Left ventricle myocardium inferior (tissue), 1 donor: ENCODE measurements around the gene AATK. TPM values are rescaled to one million over a fixed set of nuclear protein-coding genes. Genes with fewer than 3 reads are reported as not detected.
"Not testable (repeated sequence)": the region's sequence is repeated elsewhere in the genome, so short reads cannot be mapped to it uniquely, and the experiment has no call there.

Experiments
- DNase-seq: peaks from one replicate; pipeline ENCODE4 v3.0.0-alpha.2; 2020
- H3K27ac ChIP-seq: fragments of 200-600 bp; replicated peaks from 2 replicates; pipeline ENCODE4 v1.8.0; 2021
- H3K27me3 ChIP-seq: fragments of 200-600 bp; 2 replicates; pipeline ENCODE4 v1.8.0; 2021; ENCODE audit warnings: low read depth
- H3K36me3 ChIP-seq: fragments of 200-600 bp; 2 replicates; pipeline ENCODE4 v1.8.0; 2021
- H3K4me1 ChIP-seq: fragments of 200-600 bp; 2 replicates; pipeline ENCODE4 v1.8.0; 2021
- H3K4me3 ChIP-seq: fragments of 200-600 bp; 2 replicates; pipeline ENCODE4 v1.8.0; 2021; ENCODE audit warnings: mild to moderate bottlenecking, moderate library complexity
- H3K9me3 ChIP-seq: fragments of 200-600 bp; replicated peaks from 2 replicates; pipeline ENCODE4 v1.8.0; 2021
- intact Hi-C: fragments of 100-400 bp; cut with micrococcal nuclease; formaldehyde crosslinking; loops from one replicate; pipeline ENCODE4 v1.11.0; 2022
- total RNA-seq: library from RNA; stranded (reverse); fragmentation: NEBNext Ultra II Directional; extraction: Animal tissue kit (Norgen Biotek cat#: 25700); gene quantifications from one replicate; pipeline ENCODE4 v1.2.1, GENCODE V29; 2021
- TF ChIP-seq, protein P1 (sequence below): fragments of 200-600 bp; IDR thresholded peaks from 2 replicates; pipeline ENCODE4 v1.8.0; 2021; ENCODE audit warnings: antibody characterized with exemption, mild to moderate bottlenecking, borderline replicate concordance
- donor health status: DM: no; HTN: yes; CAD: no; lungs with severe emphysema.

Gene AATK
- total RNA-seq, 1 donor from 2014 or later = 2.3 TPM

DNA sequence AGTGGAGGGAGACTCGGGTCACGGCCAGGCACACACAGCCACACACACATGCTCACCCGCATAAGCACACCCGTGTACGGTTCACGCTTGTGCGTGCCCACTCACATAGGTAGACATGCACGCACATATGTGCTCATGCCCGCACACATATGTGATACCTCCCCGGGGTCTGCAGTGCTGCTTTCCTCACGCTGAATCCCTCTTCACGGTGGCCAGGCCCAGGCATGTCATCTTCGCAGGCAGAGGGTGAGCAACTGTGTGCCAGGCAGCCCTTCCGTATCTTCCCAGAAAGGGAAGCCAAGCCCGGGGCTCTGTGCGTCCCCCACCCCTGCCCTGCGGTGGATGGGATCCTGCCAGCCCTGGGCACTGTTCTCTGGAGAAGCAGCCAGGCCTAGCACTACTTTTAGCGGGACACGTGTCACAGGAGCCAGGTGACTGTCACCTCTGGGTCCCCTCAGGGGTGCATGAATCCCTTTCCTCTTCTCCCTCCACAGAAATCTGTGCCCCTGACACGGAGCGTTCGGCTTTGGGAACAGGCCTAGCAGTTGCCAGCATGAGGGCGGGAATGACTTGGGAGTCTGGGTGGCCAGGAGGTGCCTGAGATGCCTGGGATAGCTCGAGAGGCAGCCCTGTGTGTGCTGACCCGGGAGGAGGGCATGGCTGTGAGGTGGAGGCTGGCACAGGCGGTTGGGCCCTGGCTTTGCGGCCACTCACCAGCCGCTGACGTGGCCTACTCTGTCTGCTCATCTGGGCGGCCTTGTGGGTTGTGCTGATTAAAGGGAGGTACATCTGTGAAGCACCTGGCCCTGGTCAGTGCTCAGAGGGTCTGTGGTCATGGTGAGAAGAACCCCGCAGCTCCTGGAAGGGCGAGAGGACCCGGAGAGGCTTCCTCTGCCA lies 83.6 kb downstream of the AATK start:
- peak; percentile 66 for DNase-seq
- Histone ChIP-seq H3K9me3 (no peaks in the 10 kb centered on the region), H3K27ac (peak overlapping the region; percentile 90), H3K27me3 (no peaks in the 10 kb centered on the region), H3K36me3 (peaks cover 13% of the 10 kb centered on the region), H3K4me1 (peaks cover 59% of the 10 kb centered on the region), H3K4me3 (peak overlapping the region; percentile 14)
- intact Hi-C loops = no loop called here
- TF ChIP-seq, protein P1, sequence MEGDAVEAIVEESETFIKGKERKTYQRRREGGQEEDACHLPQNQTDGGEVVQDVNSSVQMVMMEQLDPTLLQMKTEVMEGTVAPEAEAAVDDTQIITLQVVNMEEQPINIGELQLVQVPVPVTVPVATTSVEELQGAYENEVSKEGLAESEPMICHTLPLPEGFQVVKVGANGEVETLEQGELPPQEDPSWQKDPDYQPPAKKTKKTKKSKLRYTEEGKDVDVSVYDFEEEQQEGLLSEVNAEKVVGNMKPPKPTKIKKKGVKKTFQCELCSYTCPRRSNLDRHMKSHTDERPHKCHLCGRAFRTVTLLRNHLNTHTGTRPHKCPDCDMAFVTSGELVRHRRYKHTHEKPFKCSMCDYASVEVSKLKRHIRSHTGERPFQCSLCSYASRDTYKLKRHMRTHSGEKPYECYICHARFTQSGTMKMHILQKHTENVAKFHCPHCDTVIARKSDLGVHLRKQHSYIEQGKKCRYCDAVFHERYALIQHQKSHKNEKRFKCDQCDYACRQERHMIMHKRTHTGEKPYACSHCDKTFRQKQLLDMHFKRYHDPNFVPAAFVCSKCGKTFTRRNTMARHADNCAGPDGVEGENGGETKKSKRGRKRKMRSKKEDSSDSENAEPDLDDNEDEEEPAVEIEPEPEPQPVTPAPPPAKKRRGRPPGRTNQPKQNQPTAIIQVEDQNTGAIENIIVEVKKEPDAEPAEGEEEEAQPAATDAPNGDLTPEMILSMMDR = no peak

DNA sequence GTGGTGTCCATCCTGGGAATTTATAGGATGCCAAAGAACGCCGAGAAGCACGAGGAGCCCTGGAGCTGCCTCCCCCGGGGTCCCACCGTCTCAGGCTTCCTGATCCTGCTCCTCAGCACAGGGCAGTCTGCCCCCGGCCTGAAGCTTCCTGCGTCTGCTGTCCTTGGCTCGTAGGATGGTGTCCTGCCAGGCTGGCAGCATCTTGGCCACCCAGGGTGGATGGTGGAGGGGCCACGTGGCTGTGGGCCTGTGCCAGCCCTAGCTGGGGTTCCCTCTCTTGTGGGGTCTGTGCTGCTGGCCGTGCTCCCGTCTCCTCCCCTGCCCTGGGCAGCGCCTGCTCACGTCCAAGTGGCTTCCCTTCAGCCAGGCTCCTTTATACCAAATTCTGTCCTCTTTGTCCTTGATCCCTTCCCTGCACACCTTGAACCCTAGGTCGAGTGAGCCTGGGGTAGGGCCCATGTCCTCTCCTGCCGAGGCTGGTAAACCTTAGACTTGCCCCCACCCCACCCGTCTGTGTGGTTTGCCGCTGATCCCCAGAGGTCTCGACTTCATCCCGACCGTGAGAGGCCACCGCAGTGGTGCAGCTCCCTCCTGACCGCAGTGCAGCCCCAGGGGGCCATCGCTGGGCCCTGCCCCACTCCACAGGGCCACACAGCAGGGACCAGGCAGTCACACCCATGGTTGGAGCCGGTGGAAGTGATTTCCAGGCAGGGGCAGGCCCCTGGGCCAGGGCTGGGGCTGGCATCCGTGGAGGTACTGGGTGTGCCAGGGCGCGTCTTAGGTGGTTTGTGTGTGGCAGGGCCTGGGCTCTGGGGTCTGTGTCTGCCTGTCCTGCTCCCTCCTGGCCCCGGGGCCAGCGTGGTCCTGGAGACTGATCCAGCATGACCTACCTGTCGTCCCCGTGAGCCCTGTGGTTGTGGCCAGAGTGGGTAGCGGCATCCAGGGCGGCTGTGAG lies 84.5 kb downstream of the AATK start:
- Histone ChIP-seq H3K27ac (peak overlapping the region; percentile 90), H3K4me1 (peaks cover 59% of the 10 kb centered on the region), H3K36me3 (peaks cover 7% of the 10 kb centered on the region), H3K27me3 (no peaks in the 10 kb centered on the region), H3K4me3 (no peak overlapping the region), H3K9me3 (no peaks in the 10 kb centered on the region)
- TF ChIP-seq, protein P1 = no peak
- intact Hi-C loops = no loop called here
- no peak for DNase-seq

DNA sequence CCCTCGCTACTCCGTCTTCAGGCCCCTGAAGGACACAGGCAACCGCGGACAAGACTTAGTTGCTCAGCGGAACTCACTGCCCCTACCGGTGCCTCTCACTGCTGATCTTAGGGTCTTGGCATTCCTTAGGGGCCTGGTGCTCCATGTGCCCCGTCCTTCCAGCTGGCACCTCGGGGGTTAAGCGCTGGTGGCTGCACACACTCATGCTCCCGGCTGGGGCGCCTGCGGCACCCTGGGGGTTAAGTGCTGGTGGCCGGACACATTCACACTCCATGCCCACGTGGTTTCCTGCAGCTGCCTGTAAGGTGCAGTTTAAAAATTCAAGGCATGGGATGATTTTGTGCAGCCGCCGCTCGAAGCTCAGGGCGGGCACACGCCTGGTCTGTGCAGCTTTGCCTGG lies 86.0 kb downstream of the AATK start:
- no peak overlapping the region for H3K27ac ChIP-seq
- intact Hi-C loops = no loop called here
- no peak for DNase-seq
- no peak overlapping the region for H3K4me3 ChIP-seq
- no peaks in the 10 kb centered on the region for H3K27me3 ChIP-seq
- TF ChIP-seq, protein P1 = no peak
- H3K36me3 ChIP-seq = peaks cover 4% of the 10 kb centered on the region
- no peaks in the 10 kb centered on the region for H3K9me3 ChIP-seq
- peaks cover 51% of the 10 kb centered on the region for H3K4me1 ChIP-seq

DNA sequence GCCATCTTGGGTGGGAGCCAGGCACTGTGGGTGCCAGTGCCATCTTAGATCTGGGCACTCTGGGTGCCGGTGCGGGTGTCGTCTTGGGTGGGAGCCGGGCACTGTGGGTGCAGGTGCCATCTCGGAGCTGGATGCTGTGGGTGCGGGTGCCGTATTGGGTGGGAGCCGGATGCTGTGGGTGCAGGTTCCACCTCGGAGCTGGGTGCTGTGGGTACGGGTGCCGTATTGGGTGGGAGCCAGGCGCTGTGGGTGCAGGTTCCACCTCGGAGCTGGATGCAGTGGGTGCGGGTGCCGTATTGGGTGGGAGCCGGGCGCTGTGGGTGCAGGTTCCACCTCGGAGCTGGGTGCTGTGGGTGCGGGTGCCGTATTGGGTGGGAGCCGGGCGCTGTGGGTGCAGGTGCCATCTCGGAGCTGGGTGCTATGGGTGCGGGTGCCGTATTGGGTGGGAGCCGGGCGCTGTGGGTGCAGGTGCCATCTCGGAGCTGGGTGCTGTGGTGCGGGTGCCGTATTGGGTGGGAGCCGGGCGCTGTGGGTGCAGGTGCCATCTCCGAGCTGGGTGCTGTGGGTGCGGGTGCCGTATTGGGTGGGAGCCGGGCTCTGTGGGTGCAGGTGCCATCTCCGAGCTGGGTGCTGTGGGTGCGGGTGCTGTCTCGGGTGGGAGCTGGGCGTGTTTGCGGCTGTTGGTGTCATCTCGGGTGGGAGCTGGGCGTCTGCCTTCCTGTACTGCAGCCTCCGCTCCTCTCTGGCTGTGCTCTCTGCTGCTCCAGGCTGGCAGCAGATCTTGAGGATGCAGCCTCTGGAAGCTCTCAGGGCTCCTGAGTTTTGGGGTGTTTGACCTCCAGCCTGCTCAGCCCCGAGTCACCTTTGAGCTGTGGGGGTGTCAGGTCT lies 87.8 kb downstream of the AATK start:
- intact Hi-C loops, H3K27me3 ChIP-seq, H3K27ac ChIP-seq, H3K9me3 ChIP-seq, H3K36me3 ChIP-seq, H3K4me3 ChIP-seq, DNase-seq: not testable (repeated sequence)
- peaks cover 33% of the 10 kb centered on the region for H3K4me1 ChIP-seq

DNA sequence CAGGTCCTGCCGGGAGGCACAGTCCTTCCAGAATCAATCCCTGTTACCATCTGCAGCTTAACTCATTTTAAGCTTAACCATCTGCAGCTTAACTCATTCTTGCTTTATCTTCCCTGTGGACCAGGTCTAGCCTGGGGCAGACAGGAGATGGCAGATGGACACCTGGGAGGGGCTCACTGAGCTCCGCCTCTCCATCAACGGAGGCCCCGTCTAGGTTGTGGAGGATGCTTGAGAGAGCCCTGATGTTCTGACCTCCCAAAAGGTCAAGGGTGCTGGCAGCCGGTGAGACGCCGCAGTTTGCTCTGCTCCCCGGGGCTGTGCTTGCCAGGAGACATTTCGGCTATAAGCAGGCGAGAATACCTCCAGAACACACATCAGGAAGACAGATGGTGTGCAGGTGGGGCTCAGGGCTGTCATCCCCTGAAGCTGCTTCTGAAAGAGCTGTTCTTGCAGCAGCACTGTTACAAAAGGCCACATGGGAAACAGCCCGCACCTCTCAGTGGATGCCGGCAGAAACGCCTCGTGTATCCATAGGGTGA lies 89.8 kb downstream of the AATK start:
- Histone ChIP-seq H3K4me3 (no peak overlapping the region), H3K27me3 (no peaks in the 10 kb centered on the region), H3K27ac (no peak overlapping the region), H3K4me1 (peaks cover 13% of the 10 kb centered on the region), H3K36me3 (peaks cover 10% of the 10 kb centered on the region), H3K9me3 (no peaks in the 10 kb centered on the region)
- TF ChIP-seq, protein P1 = no peak
- no peak for DNase-seq
- intact Hi-C loops = no loop called here
